MCF 10A (cell line): ENCODE results near the gene TBCD. TPM values are rescaled to one million over a fixed set of nuclear protein-coding genes. Genes with fewer than 3 reads are reported as not detected.

Experiments used
- BruUV-seq: library from RNA; stranded (reverse); fragments of 400-500 nt; replicated peaks from 2 replicates; lab custom pipeline; 2021; lab: Mats Ljungman, UMichigan
- CTCF ChIA-PET: fragments of 300-600 bp; sonication (Branson Sonifier 250); formaldehyde crosslinking; extraction: SDS; loops from one replicate; lab custom pipeline; 2021; ENCODE audit warnings: antibody characterized with exemption, inconsistent platforms; lab: Yijun Ruan, JAX
- POLR2A ChIA-PET: fragments of 300-600, 350-650 bp; sonication (Branson Sonifier 250); formaldehyde crosslinking; extraction: SDS; loops from one replicate; lab custom pipeline; 2020; ENCODE audit warnings: antibody characterized with exemption, inconsistent platforms; lab: Yijun Ruan, JAX
- DNase-seq: peaks from one replicate; pipeline ENCODE4 v3.0.0-alpha.2; 2018; ENCODE audit not compliant: unreplicated experiment
- H3K27ac Mint-ChIP-seq: one replicate; pipeline ENCODE4 v1.8.0; 2022; ENCODE audit warnings: mild to moderate bottlenecking, low read depth, mixed read lengths; ENCODE audit not compliant: unreplicated experiment
- H3K27me3 Mint-ChIP-seq: one replicate; pipeline ENCODE4 v1.8.0; 2022; ENCODE audit warnings: mixed read lengths; ENCODE audit not compliant: insufficient read depth, unreplicated experiment
- H3K36me3 Mint-ChIP-seq: one replicate; pipeline ENCODE4 v1.8.0; 2022; ENCODE audit warnings: mild to moderate bottlenecking, moderate library complexity, mixed read lengths; ENCODE audit not compliant: insufficient read depth, unreplicated experiment
- H3K4me1 Mint-ChIP-seq: one replicate; pipeline ENCODE4 v1.8.0; 2022; ENCODE audit warnings: mixed read lengths; ENCODE audit not compliant: insufficient read depth, unreplicated experiment
- H3K4me3 Mint-ChIP-seq: one replicate; pipeline ENCODE4 v1.8.0; 2022; ENCODE audit warnings: mild to moderate bottlenecking, moderate library complexity, mixed read lengths; ENCODE audit not compliant: unreplicated experiment
- H3K9me3 Mint-ChIP-seq: one replicate; pipeline ENCODE4 v1.8.0; 2022; ENCODE audit warnings: mixed read lengths; ENCODE audit not compliant: unreplicated experiment
- CTCF ChIP-seq: fragments of 200-600 bp; IDR thresholded peaks from one replicate; pipeline ENCODE4 v1.8.0; 2022; ENCODE audit warnings: antibody characterized with exemption, mild to moderate bottlenecking; ENCODE audit not compliant: unreplicated experiment
- intact Hi-C: fragments of 100-400 bp; cut with micrococcal nuclease; formaldehyde crosslinking; loops from 2 replicates; pipeline ENCODE4 v1.14.1; 2022
- total RNA-seq: library from RNA; stranded (reverse); gene quantifications from 2 replicates; pipeline ENCODE4 v1.2.3, GENCODE V29; 2022

Gene TBCD
- total RNA-seq, 1 experiment from 2014 or later, result 76.2 TPM

- no peak for DNase-seq
- ChIA-PET CTCF (no interaction called here), POLR2A (interaction anchor here (0.6 to 1.5 kb wide), 3 partner anchors 9 to 48 kb away, joined by 3 to 5 read pairs (median 5); no protein-coding TSS in a partner anchor)
- H3K9me3 Mint-ChIP-seq, result no peaks in the 10 kb centered on the region
- H3K27ac Mint-ChIP-seq, result no peak overlapping the region
- peaks cover 23% of the 10 kb centered on the region for H3K36me3 Mint-ChIP-seq
- TF ChIP-seq CTCF, result no peak
- H3K4me1 Mint-ChIP-seq, result peaks cover 6% of the 10 kb centered on the region
- H3K27me3 Mint-ChIP-seq, result no peaks in the 10 kb centered on the region
- intact Hi-C loops, result no loop called here
- BruUV-seq, result no TSS peak
- H3K4me3 Mint-ChIP-seq, result no peak overlapping the region
These were observed 75.1 kb downstream of the TBCD start for GRCh38 chr17:82826956-82827355.

- POLR2A ChIA-PET, result interaction anchor here (0.7 to 1.5 kb wide), 3 partner anchors 9 to 57 kb away, joined by 4 to 8 read pairs (median 5); no protein-coding TSS in a partner anchor
- CTCF ChIA-PET, result no interaction called here
- intact Hi-C loops, result no loop called here
- Mint-ChIP-seq H3K36me3 (peaks cover 30% of the 10 kb centered on the region), H3K4me3 (no peak overlapping the region), H3K9me3 (no peaks in the 10 kb centered on the region), H3K27ac (no peak overlapping the region), H3K4me1 (no peaks in the 10 kb centered on the region), H3K27me3 (no peaks in the 10 kb centered on the region)
- BruUV-seq, result no TSS peak
- DNase-seq, result no peak
- TF ChIP-seq CTCF, result no peak
These were observed 77.1 kb downstream of the TBCD start for GRCh38 chr17:82828875-82829487.

- Mint-ChIP-seq H3K36me3 (peaks cover 30% of the 10 kb centered on the region), H3K27ac (no peak overlapping the region), H3K9me3 (no peaks in the 10 kb centered on the region)
These were observed 78.4 kb downstream of the TBCD start for GRCh38 chr17:82830249-82830661.

More at GRCh38 chr17:82830249-82830661, 78.4 kb downstream of the TBCD start:
- intact Hi-C loops, result no loop called here
- Mint-ChIP-seq H3K4me3 (no peak overlapping the region), H3K27me3 (no peaks in the 10 kb centered on the region), H3K4me1 (no peaks in the 10 kb centered on the region)
- TF ChIP-seq CTCF, result no peak
- DNase-seq, result no peak
- ChIA-PET POLR2A (interaction anchor here (1.4 to 1.5 kb wide), 2 partner anchors 11 to 45 kb away, joined by 4 to 8 read pairs; no protein-coding TSS in a partner anchor), CTCF (interaction anchor here (0.5 to 0.9 kb wide), 2 partner anchors 45 to 376 kb away, joined by 3 to 5 read pairs; no protein-coding TSS in a partner anchor)
- no TSS peak for BruUV-seq
